HepG2 (cell line): ENCODE results near the gene TRIM69. TPM values are rescaled to one million over a fixed set of nuclear protein-coding genes. Genes with fewer than 3 reads are reported as not detected.

ENCODE experiments used
- ATAC-seq: fragments of 200-7000 bp; cut with Tn5 transposase; 3 replicates; pipeline ENCODE4 v1.9.1; 2020; ENCODE audit warnings: mild to moderate bottlenecking, moderate library complexity
- BruUV-seq: library from RNA; stranded (reverse); fragments of 400-500 nt; replicated peaks from 2 replicates; lab custom pipeline; 2021; lab: Mats Ljungman, UMichigan
- CTCF ChIA-PET: fragments of 300-600 bp; formaldehyde crosslinking; extraction: SDS; loops from one replicate; lab custom pipeline; 2021; ENCODE audit warnings: low total read pairs, inconsistent platforms, low intra/inter-chr PET ratio; lab: Yijun Ruan, JAX
- POLR2A ChIA-PET: fragments of 350-600 bp; sonication (Branson Sonifier 250); formaldehyde crosslinking; loops from one replicate; lab custom pipeline; 2020; ENCODE audit warnings: antibody characterized with exemption, inconsistent platforms; lab: Yijun Ruan, JAX
- DNase-seq: peaks from one replicate; pipeline ENCODE4 v3.0.0-alpha.2; 2015; ENCODE audit warnings: low spot score
- FAIRE-seq: peaks from 3 replicates; lab custom pipeline; 2011; peaks lifted over from hg19 to GRCh38; lab: Jason Lieb, UNC
- H2AFZ ChIP-seq: one replicate; pipeline ENCODE4 v1.6.1; 2011; ENCODE audit warnings: low read length, inconsistent platforms
- H3K27ac ChIP-seq: fragments of 300-600 bp; 3 replicates; pipeline ENCODE4 v1.8.0; 2011; ENCODE audit warnings: mixed run types, mild to moderate bottlenecking, mixed read lengths, low read length, inconsistent platforms; ENCODE audit not compliant: insufficient read depth; ENCODE audit errors: extremely low read length
- H3K27me3 ChIP-seq, 2 experiments: fragments of 200-600 bp in 1 of 2; 2 replicates in 1 of 2; 3 replicates in 1 of 2; pipeline versions ENCODE4 v1.6.0 to v1.8.0; 2011; ENCODE audit warnings: low read length in 2 of 2, mild to moderate bottlenecking in 2 of 2, moderate library complexity in 2 of 2, inconsistent platforms in 1 of 2; ENCODE audit not compliant: insufficient read depth in 2 of 2, control insufficient read depth in 1 of 2
- H3K36me3 ChIP-seq, 2 experiments: fragments of 200-600 bp in 1 of 2; replicated peaks in 1 of 2; 2 replicates in 1 of 2; 3 replicates in 1 of 2; pipeline versions ENCODE4 v1.5.1 to v1.8.0; 2011; ENCODE audit warnings: low read length in 2 of 2, inconsistent platforms in 1 of 2; ENCODE audit not compliant: insufficient read depth in 2 of 2, control insufficient read depth in 1 of 2
- H3K4me1 ChIP-seq: 2 replicates; pipeline ENCODE4 v1.5.1; 2012; ENCODE audit warnings: low read length, inconsistent platforms; ENCODE audit not compliant: insufficient read depth
- H3K4me2 ChIP-seq: 2 replicates; pipeline ENCODE4 v1.6.0; 2011; ENCODE audit warnings: low read depth, low read length, inconsistent platforms
- H3K4me3 ChIP-seq, 3 experiments: fragments of 200-600 bp in 1 of 3; sonication (generic), shearing (Covaris generic) in 1 of 3; replicated peaks in 1 of 3; 2 replicates each; pipeline ENCODE4 v1.5.1; 2011 to 2016; ENCODE audit warnings: low read length in 3 of 3, inconsistent platforms in 2 of 3, low read depth in 2 of 3, mild to moderate bottlenecking in 2 of 3, control low read depth in 1 of 3, mixed read lengths in 1 of 3; ENCODE audit not compliant: insufficient read depth in 1 of 3
- H3K79me2 ChIP-seq: one replicate; pipeline ENCODE4 v1.6.1; 2011; ENCODE audit warnings: low read length, inconsistent platforms; ENCODE audit not compliant: insufficient read depth
- H3K9ac ChIP-seq: 2 replicates; pipeline ENCODE4 v1.6.0; 2011; ENCODE audit warnings: mild to moderate bottlenecking, low read depth, low read length, inconsistent platforms; ENCODE audit not compliant: insufficient read depth
- H3K9me3 ChIP-seq: 2 replicates; pipeline ENCODE4 v1.5.1; 2012; ENCODE audit warnings: mild to moderate bottlenecking, low read length
- H4K20me1 ChIP-seq: 2 replicates; pipeline ENCODE4 v1.6.0; 2011; ENCODE audit warnings: inconsistent platforms, mild to moderate bottlenecking, low read length, moderate library complexity; ENCODE audit not compliant: insufficient read depth
- CEBPB ChIP-seq: IDR thresholded peaks from 2 replicates; pipeline ENCODE4 v1.6.1; 2011; ENCODE audit warnings: low read depth, low read length, improper control_type of control experiment, borderline replicate concordance
- HHEX ChIP-seq: IDR thresholded peaks from 2 replicates; pipeline ENCODE4 v1.6.1; 2016; ENCODE audit warnings: control low read depth
- KAT7 ChIP-seq: IDR thresholded peaks from 2 replicates; pipeline ENCODE4 v1.6.1; 2018; ENCODE audit warnings: borderline replicate concordance, missing compliant biosample characterization
- MAFK ChIP-seq, 2 experiments: IDR thresholded peaks in 1 of 2; conservative IDR thresholded peaks in 1 of 2; 2 replicates each; pipeline ENCODE4 v1.6.1; 2011; ENCODE audit warnings: improper control_type of control experiment in 2 of 2, low read length in 2 of 2
- MED8 ChIP-seq: sonication (generic); formaldehyde crosslinking; IDR thresholded peaks from 2 replicates; pipeline ENCODE4 v1.8.1; 2023; ENCODE audit warnings: mild to moderate bottlenecking, missing genetic modification reagents; ENCODE audit not compliant: insufficient replicate concordance
- NFKBIZ ChIP-seq: IDR thresholded peaks from 2 replicates; pipeline ENCODE4 v1.6.1; 2018; ENCODE audit warnings: missing genetic modification reagents, missing compliant biosample characterization
- RAD21 ChIP-seq: fragments of 450-650 bp; formaldehyde crosslinking; IDR thresholded peaks from 2 replicates; pipeline ENCODE4 v1.5.0; 2020; ENCODE audit warnings: mild to moderate bottlenecking
- YY1 ChIP-seq: IDR thresholded peaks from 2 replicates; pipeline ENCODE4 v1.6.1; 2011; ENCODE audit warnings: low read length, low read depth, moderate library complexity, mild to moderate bottlenecking; ENCODE audit not compliant: insufficient read depth, insufficient replicate concordance
- ZFYVE20 ChIP-seq: sonication (generic); formaldehyde crosslinking; IDR thresholded peaks from 2 replicates; pipeline ENCODE4 v1.8.0; 2023; ENCODE audit warnings: low read depth, mild to moderate bottlenecking, moderate library complexity, missing genetic modification reagents, borderline replicate concordance
- ZKSCAN1 ChIP-seq: fragments of 150-350 bp; IDR thresholded peaks from 2 replicates; pipeline ENCODE4 v1.6.1; 2014; ENCODE audit warnings: low read length
- ZNF296 ChIP-seq: sonication (generic); formaldehyde crosslinking; conservative IDR thresholded peaks from 2 replicates; pipeline ENCODE4 v1.5.0; 2020; ENCODE audit warnings: mild to moderate bottlenecking, missing genetic modification reagents
- ZNF367 ChIP-seq: sonication (generic); formaldehyde crosslinking; IDR thresholded peaks from 2 replicates; pipeline ENCODE4 v1.4.0; 2020; ENCODE audit warnings: missing genetic modification reagents, borderline replicate concordance
- ZNF670 ChIP-seq: sonication (generic); formaldehyde crosslinking; IDR thresholded peaks from 2 replicates; pipeline ENCODE4 v1.8.0; 2022; ENCODE audit warnings: mild to moderate bottlenecking, missing genetic modification reagents, borderline replicate concordance
- ZNF678 ChIP-seq: sonication (generic); formaldehyde crosslinking; IDR thresholded peaks from 2 replicates; pipeline ENCODE4 v1.4.0; 2020; ENCODE audit warnings: mild to moderate bottlenecking, missing genetic modification reagents
- WGBS: methylation state at CpG from one replicate; pipeline ENCODE4 v1.1.6; 2017; ENCODE audit warnings: low lambda C conversion rate; 5-methylcytosine and 5-hydroxymethylcytosine counted together
- in situ Hi-C: cut with HindIII; loops from 2 replicates; pipeline ENCODE4 v1.10.0; 2017; ENCODE audit warnings: low pct_unique_long_range_greater_than_20kb; ENCODE audit not compliant: extremely low pct_ligation_motif_present
- intact Hi-C: fragments of 100-400 bp; cut with micrococcal nuclease; formaldehyde crosslinking; loops from one replicate; pipeline ENCODE4 v1.10.0; 2022; ENCODE audit not compliant: unreplicated experiment
- polyA plus RNA-seq, 8 experiments: library from polyadenylated mRNA; depleted of rRNA in 3 of 8; stranded (reverse) in 7 of 8; unstranded in 1 of 8; fragments of >200 nt; fragmentation: Illumina TruSeq in 4 of 8; extraction: Trizol in 4 of 8; gene quantifications; 2 replicates each; pipeline versions ENCODE4 v1.2.1 to v1.2.3, GENCODE V29; 2011 to 2016; ENCODE audit warnings: low read depth in 4 of 8, missing spikeins in 1 of 8, mixed read lengths in 1 of 8; ENCODE audit not compliant: insufficient read depth in 1 of 8
- total RNA-seq, 5 experiments: library from RNA; depleted of rRNA; stranded (reverse); fragments of >200 nt; fragmentation: Illumina TruSeq; extraction: Trizol; gene quantifications; 2 replicates each; pipeline ENCODE4 v1.2.3, GENCODE V29; 2016; ENCODE audit warnings: low read depth in 1 of 5
- TF ChIP-seq, protein P1 (sequence below): sonication (generic); formaldehyde crosslinking; IDR thresholded peaks from 2 replicates; pipeline ENCODE4 v1.4.0; 2020; ENCODE audit warnings: mild to moderate bottlenecking, low read depth, missing genetic modification reagents
- TF ChIP-seq, protein P2 (sequence below): sonication (generic); formaldehyde crosslinking; IDR thresholded peaks from 2 replicates; pipeline ENCODE4 v1.5.0; 2020; ENCODE audit warnings: missing genetic modification reagents, mild to moderate bottlenecking, borderline replicate concordance
- TF ChIP-seq, protein P3 (sequence below): sonication (generic); formaldehyde crosslinking; IDR thresholded peaks from 2 replicates; pipeline ENCODE4 v1.8.0; 2022; ENCODE audit warnings: mild to moderate bottlenecking, missing genetic modification reagents, moderate library complexity
- TF ChIP-seq, protein P4 (sequence below): IDR thresholded peaks from 2 replicates; pipeline ENCODE4 v1.6.1; 2016; ENCODE audit warnings: missing compliant biosample characterization, missing genetic modification reagents, borderline replicate concordance
- TF ChIP-seq, protein P5 (sequence below): sonication (generic); formaldehyde crosslinking; IDR thresholded peaks from 2 replicates; pipeline ENCODE4 v1.5.0; 2020; ENCODE audit warnings: missing genetic modification reagents

Gene TRIM69
- total and polyA plus RNA-seq, 2 of the 13 experiments (the other 11 are each of a cell fraction or from before 2014, with no cell fraction given) = 2.6 to 3.2 TPM

DNA sequence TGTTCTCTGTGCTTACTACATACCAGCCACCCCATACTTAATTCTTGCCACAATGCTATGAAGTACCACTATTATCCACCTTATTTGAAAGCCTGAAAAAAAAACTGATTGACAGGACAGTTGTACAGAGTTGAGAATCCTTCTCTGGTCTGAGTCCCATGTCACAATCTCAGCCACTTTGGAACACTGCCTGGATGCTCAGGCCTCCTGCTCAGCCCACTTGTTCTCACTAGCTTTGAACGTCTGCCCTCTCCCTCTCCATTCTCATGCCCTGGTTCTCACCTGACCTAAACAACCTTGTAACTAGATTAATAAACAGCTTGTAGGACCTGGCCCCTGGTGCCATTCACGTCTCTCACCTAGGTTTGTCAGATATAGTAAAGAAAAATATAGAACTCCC is 53.9 kb downstream of the TRIM69 start (continued):
- TF ChIP-seq CEBPB (no peak), YY1 (no peak), ZNF670 (no peak), RAD21 (CRISPR knock-in tag) (no peak)
- TF ChIP-seq, protein P1, sequence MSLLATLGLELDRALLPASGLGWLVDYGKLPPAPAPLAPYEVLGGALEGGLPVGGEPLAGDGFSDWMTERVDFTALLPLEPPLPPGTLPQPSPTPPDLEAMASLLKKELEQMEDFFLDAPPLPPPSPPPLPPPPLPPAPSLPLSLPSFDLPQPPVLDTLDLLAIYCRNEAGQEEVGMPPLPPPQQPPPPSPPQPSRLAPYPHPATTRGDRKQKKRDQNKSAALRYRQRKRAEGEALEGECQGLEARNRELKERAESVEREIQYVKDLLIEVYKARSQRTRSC (CRISPR knock-in tag) = no peak
- TF ChIP-seq, protein P2, sequence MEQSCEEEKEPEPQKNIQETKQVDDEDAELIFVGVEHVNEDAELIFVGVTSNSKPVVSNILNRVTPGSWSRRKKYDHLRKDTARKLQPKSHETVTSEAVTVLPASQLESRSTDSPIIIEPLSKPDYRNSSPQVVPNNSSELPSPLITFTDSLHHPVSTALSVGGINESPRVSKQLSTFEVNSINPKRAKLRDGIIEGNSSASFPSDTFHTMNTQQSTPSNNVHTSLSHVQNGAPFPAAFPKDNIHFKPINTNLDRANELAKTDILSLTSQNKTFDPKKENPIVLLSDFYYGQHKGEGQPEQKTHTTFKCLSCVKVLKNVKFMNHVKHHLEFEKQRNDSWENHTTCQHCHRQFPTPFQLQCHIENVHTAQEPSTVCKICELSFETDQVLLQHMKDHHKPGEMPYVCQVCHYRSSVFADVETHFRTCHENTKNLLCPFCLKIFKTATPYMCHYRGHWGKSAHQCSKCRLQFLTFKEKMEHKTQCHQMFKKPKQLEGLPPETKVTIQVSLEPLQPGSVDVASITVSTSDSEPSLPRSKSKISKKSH (CRISPR knock-in tag) = no peak

DNA sequence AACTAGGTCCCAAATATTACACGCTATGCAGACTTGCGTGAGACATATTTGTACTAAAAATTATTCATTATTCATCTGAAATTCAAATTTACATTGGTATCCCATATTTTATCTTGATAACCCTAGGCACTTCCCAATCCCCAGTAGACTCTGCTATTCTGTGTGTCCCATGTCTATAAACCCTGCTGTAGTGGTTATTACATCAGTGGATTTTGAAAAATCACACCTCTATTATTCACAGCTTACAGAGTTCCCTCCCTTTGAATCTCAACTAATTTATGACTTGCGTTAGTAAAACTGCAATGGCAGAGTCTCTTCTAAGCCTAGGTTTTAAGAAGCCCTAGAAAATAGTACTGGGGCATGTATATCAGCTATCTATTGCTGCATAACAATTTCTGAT is 54.3 kb downstream of the TRIM69 start:
- POLR2A ChIA-PET = interaction anchor here (1.0 kb wide), 1 partner anchor 8 kb away, joined by 3 read pairs; no protein-coding TSS in a partner anchor
- no peaks in the 10 kb centered on the region for H3K9me3 ChIP-seq
- H3K4me2 ChIP-seq = no peak overlapping the region
- no peak for ATAC-seq
- CTCF ChIA-PET = no interaction called here
- BruUV-seq = no TSS peak
- no peaks in the 10 kb centered on the region for H3K4me1 ChIP-seq
- no peaks in the 10 kb centered on the region for H4K20me1 ChIP-seq
- no peak for DNase-seq
- no peaks in the 10 kb centered on the region for H3K36me3 ChIP-seq
- H2AFZ ChIP-seq = no peak overlapping the region
- no peak overlapping the region for H3K4me3 ChIP-seq
- H3K9ac ChIP-seq = no peak overlapping the region
- no peaks in the 10 kb centered on the region; a peak in 1 of 5 replicates for H3K27me3 ChIP-seq
- no peaks in the 10 kb centered on the region for H3K79me2 ChIP-seq
- in situ Hi-C loops (no loop called here), intact Hi-C loops (no loop called here)
- FAIRE-seq = no peak
- 59% methylated on average over 3 of the region's 3 CpGs for WGBS
- no peak overlapping the region for H3K27ac ChIP-seq
- no peak for TF ChIP-seq HHEX
- no peak for TF ChIP-seq ZNF296
- TF ChIP-seq, protein P3, sequence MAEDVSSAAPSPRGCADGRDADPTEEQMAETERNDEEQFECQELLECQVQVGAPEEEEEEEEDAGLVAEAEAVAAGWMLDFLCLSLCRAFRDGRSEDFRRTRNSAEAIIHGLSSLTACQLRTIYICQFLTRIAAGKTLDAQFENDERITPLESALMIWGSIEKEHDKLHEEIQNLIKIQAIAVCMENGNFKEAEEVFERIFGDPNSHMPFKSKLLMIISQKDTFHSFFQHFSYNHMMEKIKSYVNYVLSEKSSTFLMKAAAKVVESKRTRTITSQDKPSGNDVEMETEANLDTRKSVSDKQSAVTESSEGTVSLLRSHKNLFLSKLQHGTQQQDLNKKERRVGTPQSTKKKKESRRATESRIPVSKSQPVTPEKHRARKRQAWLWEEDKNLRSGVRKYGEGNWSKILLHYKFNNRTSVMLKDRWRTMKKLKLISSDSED (CRISPR knock-in tag) = no peak
- TF ChIP-seq ZNF367 = no peak
- TF ChIP-seq MAFK (conservative IDR thresholded peaks at IDR 0.05 in 1 of 2, IDR thresholded peaks at IDR 0.05 in 1 of 2; ENCODE audit: low read length in 2 of 2) = no peak
- TF ChIP-seq, protein P4, sequence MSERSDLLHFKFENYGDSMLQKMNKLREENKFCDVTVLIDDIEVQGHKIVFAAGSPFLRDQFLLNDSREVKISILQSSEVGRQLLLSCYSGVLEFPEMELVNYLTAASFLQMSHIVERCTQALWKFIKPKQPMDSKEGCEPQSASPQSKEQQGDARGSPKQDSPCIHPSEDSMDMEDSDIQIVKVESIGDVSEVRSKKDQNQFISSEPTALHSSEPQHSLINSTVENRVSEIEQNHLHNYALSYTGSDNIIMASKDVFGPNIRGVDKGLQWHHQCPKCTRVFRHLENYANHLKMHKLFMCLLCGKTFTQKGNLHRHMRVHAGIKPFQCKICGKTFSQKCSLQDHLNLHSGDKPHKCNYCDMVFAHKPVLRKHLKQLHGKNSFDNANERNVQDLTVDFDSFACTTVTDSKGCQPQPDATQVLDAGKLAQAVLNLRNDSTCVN (CRISPR knock-in tag) = no peak
- TF ChIP-seq ZKSCAN1 = no peak
- no peak for TF ChIP-seq ZNF678 (CRISPR knock-in tag)
- no peak for TF ChIP-seq ZFYVE20
- TF ChIP-seq, protein P5, sequence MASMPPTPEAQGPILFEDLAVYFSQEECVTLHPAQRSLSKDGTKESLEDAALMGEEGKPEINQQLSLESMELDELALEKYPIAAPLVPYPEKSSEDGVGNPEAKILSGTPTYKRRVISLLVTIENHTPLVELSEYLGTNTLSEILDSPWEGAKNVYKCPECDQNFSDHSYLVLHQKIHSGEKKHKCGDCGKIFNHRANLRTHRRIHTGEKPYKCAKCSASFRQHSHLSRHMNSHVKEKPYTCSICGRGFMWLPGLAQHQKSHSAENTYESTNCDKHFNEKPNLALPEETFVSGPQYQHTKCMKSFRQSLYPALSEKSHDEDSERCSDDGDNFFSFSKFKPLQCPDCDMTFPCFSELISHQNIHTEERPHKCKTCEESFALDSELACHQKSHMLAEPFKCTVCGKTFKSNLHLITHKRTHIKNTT (CRISPR knock-in tag) = no peak
- no peak for TF ChIP-seq NFKBIZ (CRISPR knock-in tag)
- TF ChIP-seq KAT7 = no peak
- TF ChIP-seq MED8 (CRISPR knock-in tag) = no peak
